HUES64 (cell line): Measurements from ENCODE around the gene IQGAP2.

Source experiments
- H3K27ac ChIP-seq: 2 replicates; pipeline ENCODE4 v1.7.0; 2013; ENCODE audit warnings: low read depth, low read length, inconsistent platforms
- H3K27me3 ChIP-seq: 2 replicates; pipeline ENCODE4 v1.6.1; 2013; ENCODE audit warnings: mild to moderate bottlenecking, low read length; ENCODE audit not compliant: insufficient read depth
- H3K36me3 ChIP-seq: 2 replicates; pipeline ENCODE4 v1.6.1; 2013; ENCODE audit warnings: mild to moderate bottlenecking, low read length; ENCODE audit not compliant: insufficient read depth
- H3K4me1 ChIP-seq: 2 replicates; pipeline ENCODE4 v1.6.1; 2013; ENCODE audit warnings: mild to moderate bottlenecking, low read length, moderate library complexity; ENCODE audit not compliant: insufficient read depth
- H3K4me3 ChIP-seq: 2 replicates; pipeline ENCODE4 v1.5.1; 2013; ENCODE audit warnings: mild to moderate bottlenecking, low read length, moderate library complexity
- H3K9ac ChIP-seq: 2 replicates; pipeline ENCODE4 v1.6.1; 2013; ENCODE audit warnings: mild to moderate bottlenecking, low read depth, low read length
- H3K9me3 ChIP-seq: 2 replicates; pipeline ENCODE4 v1.6.1; 2013; ENCODE audit warnings: low read depth, low read length; ENCODE audit not compliant: insufficient read depth
- WGBS: fragments of 150-250, 120-280 bp; methylation state at CpG from one replicate; pipeline ENCODE4 v1.1.7; 2013; ENCODE audit warnings: missing lambda C conversion rate; 5-methylcytosine and 5-hydroxymethylcytosine counted together

Gene IQGAP2

DNA sequence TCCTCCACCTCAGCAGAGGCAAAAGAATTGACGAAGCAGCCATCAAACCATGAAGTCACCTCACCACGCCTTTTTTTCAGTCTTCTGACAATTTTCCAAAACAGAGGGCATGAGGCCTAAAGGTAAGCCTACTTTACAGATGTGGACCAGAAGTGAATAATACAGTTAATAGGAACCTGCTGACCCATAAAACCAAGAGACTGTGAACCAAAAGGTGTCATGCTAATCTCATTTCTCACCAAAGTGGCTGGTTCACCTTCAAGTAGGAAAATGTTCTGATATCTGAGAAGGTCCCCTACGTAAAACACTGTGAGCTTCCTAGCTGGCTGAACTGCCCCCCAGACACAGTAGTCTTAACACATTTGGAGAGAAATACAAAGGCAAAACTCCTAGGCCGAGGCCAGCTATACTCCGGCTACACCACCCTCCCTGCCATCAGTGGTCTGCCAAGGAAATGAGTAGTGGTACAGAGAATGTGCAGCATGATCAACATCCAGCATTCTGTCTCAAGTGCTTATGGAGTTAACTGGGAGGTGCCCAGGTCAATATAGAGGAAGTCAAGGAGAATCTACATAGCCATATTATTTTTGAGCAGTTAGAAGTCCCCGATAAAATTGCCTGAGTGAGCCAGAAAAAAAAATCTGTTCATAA, 239.4 kb downstream of the IQGAP2 start:
- H3K4me3 ChIP-seq = no peak overlapping the region
- H3K27ac ChIP-seq = no peak overlapping the region
- H3K9me3 ChIP-seq = no peaks in the 10 kb centered on the region
- peaks cover 6% of the 10 kb centered on the region; the same call in 1 of the 2 replicates for H3K36me3 ChIP-seq
- WGBS = 95% methylated on average over 5 of the region's 6 CpGs
- peaks cover 7% of the 10 kb centered on the region; the same call in 1 of the 2 replicates for H3K4me1 ChIP-seq
- H3K9ac ChIP-seq = no peak overlapping the region
- H3K27me3 ChIP-seq = no peaks in the 10 kb centered on the region

DNA sequence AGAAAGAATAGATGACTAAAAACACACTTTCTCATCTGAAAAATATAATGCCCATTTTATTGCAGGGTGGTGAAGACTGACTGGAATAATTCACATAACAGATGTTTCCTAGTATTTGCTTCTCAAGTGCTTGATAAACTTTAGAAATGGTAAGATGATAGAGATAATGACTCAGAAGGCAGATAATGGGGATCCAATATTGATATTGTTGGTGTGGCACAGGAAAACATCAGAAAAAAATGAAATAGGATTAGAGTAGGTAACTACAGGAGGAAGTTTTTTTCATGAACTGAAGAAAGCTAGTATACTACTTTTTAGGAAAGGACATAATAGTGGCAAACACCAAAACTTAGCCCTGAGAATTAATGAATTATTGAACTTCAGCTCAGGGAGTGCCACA, 240.3 kb downstream of the IQGAP2 start:
- Histone ChIP-seq H3K9ac (no peak overlapping the region), H3K36me3 (0 out of 2 replicates have a peak, but pooled peaks cover 8% of the 10 kb centered on the region), H3K4me3 (no peak overlapping the region), H3K27ac (no peak overlapping the region), H3K9me3 (no peaks in the 10 kb centered on the region), H3K27me3 (no peaks in the 10 kb centered on the region), H3K4me1 (peaks cover 7% of the 10 kb centered on the region; the same call in 1 of the 2 replicates)

GRCh38 chr5:76649140-76649539, 246.1 kb downstream of the IQGAP2 start:
- 88% methylated on average over 1 of the region's 2 CpGs for WGBS
- H3K27me3 ChIP-seq = no peaks in the 10 kb centered on the region
- no peak overlapping the region for H3K9ac ChIP-seq
- H3K9me3 ChIP-seq = 0 out of 2 replicates have a peak, but pooled peaks cover 5% of the 10 kb centered on the region
- no peak overlapping the region for H3K27ac ChIP-seq
- no peaks in the 10 kb centered on the region for H3K4me1 ChIP-seq
- H3K36me3 ChIP-seq = peaks cover 13% of the 10 kb centered on the region; the same call in 1 of the 2 replicates
- H3K4me3 ChIP-seq = no peak overlapping the region

DNA sequence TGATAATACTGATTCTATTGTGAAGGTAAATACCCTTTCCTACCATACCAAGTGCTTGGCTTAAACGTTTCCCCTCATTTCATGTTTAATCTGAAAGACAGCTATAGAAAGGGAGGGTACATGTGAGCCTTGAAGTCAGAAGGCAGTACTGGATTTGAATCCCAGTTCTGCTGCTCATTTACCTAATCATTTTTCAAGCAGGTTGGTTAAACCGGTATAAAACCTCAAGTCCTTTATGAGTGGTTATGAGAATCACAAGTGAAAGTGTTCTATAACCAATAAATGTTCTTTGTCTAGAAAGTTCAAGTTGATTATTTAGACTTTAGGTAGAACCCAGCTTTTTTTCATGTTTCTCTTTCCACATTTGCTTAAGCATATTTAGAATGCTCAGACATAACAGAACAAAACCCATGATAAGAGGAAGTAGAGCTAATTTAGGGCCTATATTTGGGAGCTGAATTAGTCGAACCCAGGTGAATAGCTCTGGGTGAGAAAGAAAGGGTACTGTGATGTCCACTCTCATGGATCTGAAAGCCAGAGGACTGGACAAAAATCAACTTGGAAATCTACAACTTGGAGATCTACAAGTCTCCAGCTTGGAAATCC, 249.8 kb downstream of the IQGAP2 start:
- Histone ChIP-seq H3K4me3 (no peak overlapping the region), H3K36me3 (peaks cover 13% of the 10 kb centered on the region; the same call in 1 of the 2 replicates), H3K9ac (no peak overlapping the region), H3K9me3 (0 out of 2 replicates have a peak, but pooled peaks cover 5% of the 10 kb centered on the region), H3K4me1 (no peaks in the 10 kb centered on the region), H3K27ac (no peak overlapping the region), H3K27me3 (no peaks in the 10 kb centered on the region)
- 98% methylated on average over 3 of the region's 3 CpGs for WGBS

DNA sequence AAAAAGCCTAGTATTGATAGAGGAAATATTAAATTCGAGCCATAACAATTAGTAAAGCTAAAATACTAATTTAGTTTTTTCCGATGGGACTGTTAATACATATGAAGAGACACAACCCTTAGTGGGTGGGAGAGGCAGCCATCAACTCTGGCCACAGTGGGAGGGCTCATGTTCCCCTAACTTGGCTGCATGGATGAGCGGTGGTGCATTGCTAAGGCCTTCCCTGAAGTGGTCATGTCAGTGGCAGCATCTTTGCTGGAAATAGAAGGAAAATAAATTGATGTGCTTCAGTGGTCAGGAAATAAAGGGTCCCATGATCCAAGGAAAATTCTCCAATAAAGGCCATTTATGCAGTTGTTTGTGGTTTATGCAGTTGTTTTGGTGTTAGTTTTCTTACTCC, 254.0 kb downstream of the IQGAP2 start:
- Histone ChIP-seq H3K9me3 (no peaks in the 10 kb centered on the region), H3K27ac (no peak overlapping the region), H3K4me1 (peaks cover 5% of the 10 kb centered on the region; the same call in 1 of the 2 replicates), H3K27me3 (no peaks in the 10 kb centered on the region), H3K36me3 (peaks cover 11% of the 10 kb centered on the region), H3K9ac (no peak overlapping the region), H3K4me3 (no peak overlapping the region)
- WGBS = 96% methylated on average over 3 of the region's 3 CpGs

- Histone ChIP-seq H3K9ac (no peak overlapping the region), H3K27me3 (no peaks in the 10 kb centered on the region), H3K4me3 (no peak overlapping the region), H3K27ac (no peak overlapping the region), H3K9me3 (no peaks in the 10 kb centered on the region), H3K4me1 (peaks cover 5% of the 10 kb centered on the region; the same call in 1 of the 2 replicates), H3K36me3 (peaks cover 11% of the 10 kb centered on the region)
- WGBS = 75% methylated on average over 6 of the region's 6 CpGs
Observed at GRCh38 chr5:76657683-76658311, 254.7 kb downstream of the IQGAP2 start.

DNA sequence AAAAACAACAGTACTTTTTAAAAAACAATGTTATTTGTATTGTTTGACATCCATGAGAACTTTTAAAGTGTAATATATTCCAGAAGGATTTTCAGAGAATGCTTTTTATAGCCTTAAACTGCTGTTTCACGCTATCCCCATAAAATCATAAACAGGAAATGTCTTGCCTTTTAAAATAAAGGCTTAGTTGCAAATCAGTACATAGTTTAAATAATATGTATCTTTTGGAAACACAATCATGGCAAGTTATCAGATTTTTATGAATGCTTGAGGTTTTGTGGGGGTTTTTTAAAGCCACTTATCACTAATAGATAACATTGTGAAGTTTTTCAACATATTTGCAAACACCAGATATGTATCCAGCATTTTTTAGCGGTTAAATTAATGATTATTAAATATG, 257.3 kb downstream of the IQGAP2 start:
- 94% methylated on average over 1 of the region's 2 CpGs for WGBS
- Histone ChIP-seq H3K36me3 (peaks cover 13% of the 10 kb centered on the region), H3K9me3 (no peaks in the 10 kb centered on the region), H3K4me1 (peaks cover 5% of the 10 kb centered on the region; the same call in 1 of the 2 replicates), H3K27ac (no peak overlapping the region), H3K27me3 (no peaks in the 10 kb centered on the region), H3K9ac (no peak overlapping the region), H3K4me3 (no peak overlapping the region)

DNA sequence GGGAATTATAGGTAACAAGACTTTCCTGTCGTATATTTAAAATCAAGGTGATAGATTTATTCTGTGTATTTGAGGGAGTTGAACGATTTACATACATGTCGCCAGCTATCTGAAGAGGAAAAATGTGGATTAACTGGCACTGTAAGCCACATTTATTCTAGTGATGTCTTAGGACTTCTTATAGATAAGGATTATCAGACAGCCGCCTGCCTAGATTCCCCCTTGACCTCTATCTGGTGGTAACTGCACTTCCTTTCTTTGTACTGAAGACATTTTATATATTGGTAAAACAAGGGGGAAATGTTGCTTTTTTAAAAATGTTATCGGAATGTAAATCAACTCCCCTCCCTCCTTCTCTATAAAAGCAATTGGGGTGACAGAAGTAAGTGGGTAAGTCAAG, 259.4 kb downstream of the IQGAP2 start:
- H3K36me3 ChIP-seq = peaks cover 15% of the 10 kb centered on the region
- H3K27ac ChIP-seq = no peak overlapping the region
- 95% methylated on average over 4 of the region's 5 CpGs for WGBS
- H3K9ac ChIP-seq = no peak overlapping the region
- no peak overlapping the region for H3K4me3 ChIP-seq
- H3K27me3 ChIP-seq = no peaks in the 10 kb centered on the region
- no peaks in the 10 kb centered on the region for H3K9me3 ChIP-seq
- peaks cover 5% of the 10 kb centered on the region; the same call in 1 of the 2 replicates for H3K4me1 ChIP-seq

GRCh38 chr5:76663573-76663972, 260.5 kb downstream of the IQGAP2 start:
- 99% methylated on average over 3 of the region's 3 CpGs for WGBS
- H3K27me3 ChIP-seq = no peaks in the 10 kb centered on the region

GRCh38 chr5:76664079-76664478, 261.0 kb downstream of the IQGAP2 start:
- WGBS = 95% methylated on average over 6 of the region's 6 CpGs
- Histone ChIP-seq H3K36me3 (peaks cover 8% of the 10 kb centered on the region), H3K4me3 (no peak overlapping the region), H3K27ac (no peak overlapping the region), H3K9ac (no peak overlapping the region), H3K27me3 (no peaks in the 10 kb centered on the region), H3K9me3 (no peaks in the 10 kb centered on the region), H3K4me1 (peaks cover 5% of the 10 kb centered on the region; the same call in 1 of the 2 replicates)

More at GRCh38 chr5:76663573-76663972, 260.5 kb downstream of the IQGAP2 start:
- Histone ChIP-seq H3K36me3 (peaks cover 13% of the 10 kb centered on the region), H3K4me3 (no peak overlapping the region), H3K4me1 (peaks cover 5% of the 10 kb centered on the region; the same call in 1 of the 2 replicates), H3K27ac (no peak overlapping the region), H3K9ac (no peak overlapping the region), H3K9me3 (no peaks in the 10 kb centered on the region)

GRCh38 chr5:76667495-76667894, 264.4 kb downstream of the IQGAP2 start:
- no peaks in the 10 kb centered on the region for H3K27me3 ChIP-seq
- H3K4me3 ChIP-seq = no peak overlapping the region
- H3K27ac ChIP-seq = no peak overlapping the region
- H3K36me3 ChIP-seq = peaks cover 16% of the 10 kb centered on the region
- H3K4me1 ChIP-seq = no peaks in the 10 kb centered on the region
- WGBS = 86% methylated on average over 2 of the region's 2 CpGs
- H3K9me3 ChIP-seq = no peaks in the 10 kb centered on the region
- no peak overlapping the region for H3K9ac ChIP-seq
